Fibroblast of mammary gland (primary cell): ENCODE measurements around the gene FGF12.
"Not testable (repeated sequence)": the region's sequence is repeated elsewhere in the genome, so short reads cannot be mapped to it uniquely, and the experiment has no call there.

ENCODE experiments used
- DNase-seq: peaks from one replicate; pipeline ENCODE4 v3.0.0-alpha.2; 2010; ENCODE audit warnings: low read depth
- H3K4me3 ChIP-seq: 2 replicates; pipeline ENCODE4 v1.5.1; 2011; ENCODE audit warnings: low read depth, mild to moderate bottlenecking, low read length, moderate library complexity; ENCODE audit not compliant: control insufficient read depth
- TF ChIP-seq, protein P1 (sequence below): conservative IDR thresholded peaks from 2 replicates; pipeline ENCODE4 v1.5.1; 2011; ENCODE audit warnings: low read depth, low read length, inconsistent platforms; ENCODE audit not compliant: control insufficient read depth, insufficient read depth

The FGF12 gene

DNA sequence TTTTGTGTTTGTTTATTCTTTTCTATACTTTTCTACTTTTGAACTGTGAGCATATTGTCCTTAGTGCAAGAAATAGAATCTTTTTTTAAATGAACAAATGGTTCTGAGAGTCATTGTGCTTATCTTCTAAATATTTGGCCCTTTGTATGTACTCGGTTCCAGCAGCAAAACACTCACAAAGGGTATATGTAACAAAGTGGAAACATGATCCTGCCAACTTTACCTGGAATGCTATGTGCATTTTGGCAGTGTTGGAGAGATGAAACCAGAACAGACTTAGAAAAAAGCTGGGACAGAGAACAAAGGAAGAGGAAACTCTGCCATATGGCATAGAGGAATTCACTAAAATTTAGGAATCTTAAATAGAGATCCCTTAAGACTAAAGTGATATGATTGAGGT is 150.1 kb downstream of the FGF12 start:
- DNase-seq = no peak
- TF ChIP-seq, protein P1, sequence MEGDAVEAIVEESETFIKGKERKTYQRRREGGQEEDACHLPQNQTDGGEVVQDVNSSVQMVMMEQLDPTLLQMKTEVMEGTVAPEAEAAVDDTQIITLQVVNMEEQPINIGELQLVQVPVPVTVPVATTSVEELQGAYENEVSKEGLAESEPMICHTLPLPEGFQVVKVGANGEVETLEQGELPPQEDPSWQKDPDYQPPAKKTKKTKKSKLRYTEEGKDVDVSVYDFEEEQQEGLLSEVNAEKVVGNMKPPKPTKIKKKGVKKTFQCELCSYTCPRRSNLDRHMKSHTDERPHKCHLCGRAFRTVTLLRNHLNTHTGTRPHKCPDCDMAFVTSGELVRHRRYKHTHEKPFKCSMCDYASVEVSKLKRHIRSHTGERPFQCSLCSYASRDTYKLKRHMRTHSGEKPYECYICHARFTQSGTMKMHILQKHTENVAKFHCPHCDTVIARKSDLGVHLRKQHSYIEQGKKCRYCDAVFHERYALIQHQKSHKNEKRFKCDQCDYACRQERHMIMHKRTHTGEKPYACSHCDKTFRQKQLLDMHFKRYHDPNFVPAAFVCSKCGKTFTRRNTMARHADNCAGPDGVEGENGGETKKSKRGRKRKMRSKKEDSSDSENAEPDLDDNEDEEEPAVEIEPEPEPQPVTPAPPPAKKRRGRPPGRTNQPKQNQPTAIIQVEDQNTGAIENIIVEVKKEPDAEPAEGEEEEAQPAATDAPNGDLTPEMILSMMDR = no peak
- H3K4me3 ChIP-seq = no peak overlapping the region

- not testable (repeated sequence) for DNase-seq, H3K4me3 ChIP-seq
Measured at GRCh38 chr3:192576704-192577103, 150.6 kb downstream of the FGF12 start.

- H3K4me3 ChIP-seq = no peak overlapping the region
- no peak for DNase-seq
- TF ChIP-seq, protein P1 = no peak
Measured at GRCh38 chr3:192575879-192576506, 151.3 kb downstream of the FGF12 start.

GRCh38 chr3:192573240-192573639 is 154.1 kb downstream of the FGF12 start:
- TF ChIP-seq, protein P1 = no peak
- DNase-seq = no peak
- no peak overlapping the region for H3K4me3 ChIP-seq

DNA sequence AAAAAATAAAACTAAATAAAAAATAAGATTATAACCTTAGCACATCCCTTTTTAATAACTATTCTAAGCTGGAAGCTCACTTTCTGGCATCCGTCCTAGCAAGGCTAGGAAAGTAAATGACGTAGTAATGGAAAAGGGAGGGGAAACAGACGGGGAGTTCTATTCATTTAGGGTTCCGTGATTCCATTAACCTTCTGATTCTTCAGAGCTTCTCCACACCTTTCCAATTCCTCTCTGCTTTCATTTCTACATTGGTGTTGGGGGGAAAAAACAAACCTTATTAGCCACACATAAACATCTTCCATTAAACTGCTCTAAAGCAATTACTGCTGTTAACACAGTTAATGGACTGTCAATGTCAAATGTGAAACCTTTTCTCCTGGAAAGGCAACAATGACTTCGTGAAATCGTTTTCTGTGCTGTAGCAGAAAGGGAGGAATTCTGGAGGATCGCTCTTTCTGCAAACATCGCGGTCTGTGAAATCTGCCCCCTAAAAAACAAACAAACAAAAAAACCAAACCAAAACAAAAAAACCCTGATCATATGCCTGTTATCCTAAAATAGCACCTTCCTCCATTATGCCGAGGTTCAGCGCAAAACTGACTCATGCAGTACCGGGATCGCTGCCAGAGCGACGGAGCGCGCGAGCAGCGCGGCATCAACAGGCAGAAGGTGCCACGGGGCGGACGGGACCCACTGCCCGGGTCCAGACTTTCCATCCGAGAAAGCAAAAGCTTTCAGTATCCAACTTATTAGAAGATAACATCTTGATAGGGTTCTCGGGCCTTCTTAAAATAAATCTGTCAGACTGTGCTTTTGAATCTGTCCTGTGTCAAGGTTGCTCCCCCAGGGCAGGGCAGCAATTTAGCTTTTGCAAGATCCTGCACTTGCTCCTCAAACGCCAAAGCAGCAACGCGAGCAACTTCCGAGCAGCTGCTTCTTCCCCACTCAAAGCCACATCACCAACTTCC is 156.2 kb downstream of the FGF12 start:
- peak; percentile 58 for DNase-seq
- TF ChIP-seq, protein P1 = no peak
- H3K4me3 ChIP-seq = peak overlapping the region; percentile 43

GRCh38 chr3:192570315-192570714 is 157.0 kb downstream of the FGF12 start:
- TF ChIP-seq, protein P1 = no peak
- H3K4me3 ChIP-seq = no peak overlapping the region
- DNase-seq = no peak

DNA sequence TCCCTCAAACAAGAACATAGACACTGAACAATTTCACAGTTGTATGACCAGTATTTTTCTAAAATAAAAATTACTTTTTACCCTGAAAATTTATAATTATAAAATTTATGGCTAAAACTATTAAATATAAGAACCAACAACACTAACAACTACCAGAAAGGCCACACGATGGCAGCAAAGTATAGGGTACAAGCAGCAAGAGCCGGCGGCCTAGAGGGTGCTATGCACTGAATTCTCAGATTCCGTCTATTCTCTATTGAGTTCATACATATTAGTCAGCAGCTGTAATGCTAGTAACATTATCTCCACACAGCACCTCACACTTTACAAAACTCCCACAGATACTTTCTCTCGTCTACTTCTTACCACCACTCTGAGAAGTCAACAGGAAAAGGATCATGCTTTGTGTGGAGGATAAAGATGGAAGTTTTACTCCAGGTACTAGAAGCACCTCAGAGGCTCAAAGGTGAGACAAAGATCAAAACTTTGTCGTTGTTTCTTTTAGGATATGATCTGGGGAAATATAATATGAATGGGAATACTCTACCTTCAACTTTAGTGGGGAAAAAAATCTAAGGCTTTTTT is 160.5 kb downstream of the FGF12 start:
- H3K4me3 ChIP-seq = no peak overlapping the region
- DNase-seq = peak; percentile 85
- TF ChIP-seq, protein P1 = peak; percentile 71
